ENCODE data around the gene NR3C1. TPM values are rescaled to one million over a fixed set of nuclear protein-coding genes. Genes with fewer than 3 reads are reported as not detected.

The NR3C1 gene
- total and polyA plus RNA-seq, 4 donors, result 16.0 to 105 (median 39.0) TPM

DNA sequence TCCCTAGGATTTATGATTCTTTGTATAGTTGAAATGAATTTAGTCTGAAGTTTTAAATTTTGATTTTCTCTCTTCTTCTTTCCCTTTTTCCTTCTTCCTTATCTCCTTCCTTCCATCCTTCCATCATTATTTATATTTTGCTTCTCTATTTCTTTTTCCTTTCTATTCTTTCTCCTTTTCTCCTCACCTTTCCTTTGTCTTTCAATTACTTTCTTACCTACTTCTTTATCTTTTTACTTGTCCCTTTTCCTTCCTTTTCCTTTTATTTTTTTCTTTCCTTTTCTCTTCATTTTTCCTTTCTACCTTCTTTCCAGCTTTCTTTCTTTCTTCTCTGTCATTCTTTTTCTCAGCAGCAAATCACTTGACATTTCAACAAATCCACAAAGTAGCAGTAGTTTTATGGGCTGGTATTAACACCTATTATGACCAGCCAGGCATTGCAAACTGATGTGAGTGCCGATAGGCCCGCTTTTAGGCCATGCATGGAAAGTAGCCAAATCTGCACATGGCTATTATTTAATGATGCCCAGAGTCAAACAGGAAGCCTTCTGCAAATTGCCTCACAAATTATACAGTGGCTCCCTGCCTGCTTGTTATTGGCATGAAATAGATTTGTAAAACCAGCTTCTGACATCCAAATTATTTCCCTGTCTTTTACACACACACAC is 37.1 kb upstream of the NR3C1 start:
- no peaks in the 10 kb centered on the region for H3K9me3 ChIP-seq (ENCODE audit: control insufficient read depth, low read length)
- no peaks in the 10 kb centered on the region for H3K27me3 ChIP-seq (ENCODE audit: control insufficient read depth in 1 of 2, insufficient read depth in 2 of 2, low read length in 1 of 2)
- DNase-seq, result no peak
- no peak for ATAC-seq (ENCODE audit: low FRiP score)
- intact Hi-C loops (cut with DNase I), result no loop called here
- H3K4me1 ChIP-seq (ENCODE audit: control insufficient read depth in 1 of 2, insufficient read depth in 2 of 2, low read length in 2 of 2), result no peaks in the 10 kb centered on the region
- no peak overlapping the region for H3K4me3 ChIP-seq (ENCODE audit: low read length in 2 of 2)
- 75 to 76% methylated on average over 2 of the region's 2 CpGs for WGBS, 2 donors
- H3K36me3 ChIP-seq (ENCODE audit: control insufficient read depth in 1 of 2, insufficient read depth in 2 of 2, low read length in 1 of 2), result no peaks in the 10 kb centered on the region
- H3K27ac ChIP-seq (ENCODE audit: low read depth in 1 of 2, low read length in 2 of 2), result no peak overlapping the region

GRCh38 chr5:143437666-143438273 is 34.3 kb upstream of the NR3C1 start:
- no peaks in the 10 kb centered on the region for H3K9me3 ChIP-seq (ENCODE audit: control insufficient read depth, low read length)
- no peaks in the 10 kb centered on the region for H3K27me3 ChIP-seq (ENCODE audit: control insufficient read depth in 1 of 2, insufficient read depth in 2 of 2, low read length in 1 of 2)
- H3K4me3 ChIP-seq (ENCODE audit: low read length in 2 of 2), result no peak overlapping the region
- no peaks in the 10 kb centered on the region for H3K36me3 ChIP-seq (ENCODE audit: control insufficient read depth in 1 of 2, insufficient read depth in 2 of 2, low read length in 1 of 2)
- no peak for ATAC-seq (ENCODE audit: low FRiP score)
- no peak overlapping the region for H3K27ac ChIP-seq (ENCODE audit: low read depth in 1 of 2, low read length in 2 of 2)
- intact Hi-C loops (cut with DNase I), result no loop called here
- DNase-seq, result no peak
- 84 to 86% methylated on average over 4 of the region's 4 CpGs for WGBS, 2 donors
- no peaks in the 10 kb centered on the region for H3K4me1 ChIP-seq (ENCODE audit: control insufficient read depth in 1 of 2, insufficient read depth in 2 of 2, low read length in 2 of 2)

GRCh38 chr5:143436871-143437270 is 33.4 kb upstream of the NR3C1 start:
- Histone ChIP-seq H3K27me3 (ENCODE audit: control insufficient read depth in 1 of 2, insufficient read depth in 2 of 2, low read length in 1 of 2) (no peaks in the 10 kb centered on the region), H3K4me3 (ENCODE audit: low read length in 2 of 2) (no peak overlapping the region), H3K27ac (ENCODE audit: low read depth in 1 of 2, low read length in 2 of 2) (no peak overlapping the region), H3K9me3 (ENCODE audit: control insufficient read depth, low read length) (no peaks in the 10 kb centered on the region), H3K36me3 (ENCODE audit: control insufficient read depth in 1 of 2, insufficient read depth in 2 of 2, low read length in 1 of 2) (no peaks in the 10 kb centered on the region), H3K4me1 (ENCODE audit: control insufficient read depth in 1 of 2, insufficient read depth in 2 of 2, low read length in 2 of 2) (no peaks in the 10 kb centered on the region)
- ATAC-seq (ENCODE audit: low FRiP score) (no peak), DNase-seq (no peak)
- intact Hi-C loops (cut with DNase I), result no loop called here
- 80 to 87% methylated on average over 2 of the region's 2 CpGs for WGBS, 2 donors

GRCh38 chr5:143435210-143435657 is 31.7 kb upstream of the NR3C1 start:
- Histone ChIP-seq H3K9me3 (ENCODE audit: control insufficient read depth, low read length) (no peaks in the 10 kb centered on the region), H3K27me3 (ENCODE audit: control insufficient read depth in 1 of 2, insufficient read depth in 2 of 2, low read length in 1 of 2) (no peaks in the 10 kb centered on the region), H3K27ac (ENCODE audit: low read depth in 1 of 2, low read length in 2 of 2) (no peak overlapping the region), H3K4me3 (ENCODE audit: low read length in 2 of 2) (no peak overlapping the region), H3K4me1 (ENCODE audit: control insufficient read depth in 1 of 2, insufficient read depth in 2 of 2, low read length in 2 of 2) (no peaks in the 10 kb centered on the region), H3K36me3 (ENCODE audit: control insufficient read depth in 1 of 2, insufficient read depth in 2 of 2, low read length in 1 of 2) (no peaks in the 10 kb centered on the region)
- DNase-seq, result no peak
- intact Hi-C loops (cut with DNase I), result no loop called here
- 82 to 86% methylated on average over 6 of the region's 6 CpGs for WGBS, 2 donors
- ATAC-seq (ENCODE audit: low FRiP score), result peak; percentile 46

- Histone ChIP-seq H3K4me3 (ENCODE audit: low read length in 2 of 2) (no peak overlapping the region), H3K27ac (ENCODE audit: low read depth in 1 of 2, low read length in 2 of 2) (no peak overlapping the region), H3K36me3 (ENCODE audit: control insufficient read depth in 1 of 2, insufficient read depth in 2 of 2, low read length in 1 of 2) (no peaks in the 10 kb centered on the region), H3K9me3 (ENCODE audit: control insufficient read depth, low read length) (no peaks in the 10 kb centered on the region), H3K4me1 (ENCODE audit: control insufficient read depth in 1 of 2, insufficient read depth in 2 of 2, low read length in 2 of 2) (no peaks in the 10 kb centered on the region), H3K27me3 (ENCODE audit: control insufficient read depth in 1 of 2, insufficient read depth in 2 of 2, low read length in 1 of 2) (no peaks in the 10 kb centered on the region)
- ATAC-seq (ENCODE audit: low FRiP score), result peak; percentile 19
- 76 to 78% methylated on average over 7 of the region's 7 CpGs for WGBS, 2 donors
- no peak for DNase-seq
- intact Hi-C loops (cut with DNase I), result no loop called here
Observed at GRCh38 chr5:143434261-143435209, 31.0 kb upstream of the NR3C1 start.

- WGBS, 2 donors, result 98% methylated on average over 2 of the region's 2 CpGs
- Histone ChIP-seq H3K27me3 (ENCODE audit: control insufficient read depth in 1 of 2, insufficient read depth in 2 of 2, low read length in 1 of 2) (no peaks in the 10 kb centered on the region), H3K9me3 (ENCODE audit: control insufficient read depth, low read length) (no peaks in the 10 kb centered on the region), H3K36me3 (ENCODE audit: control insufficient read depth in 1 of 2, insufficient read depth in 2 of 2, low read length in 1 of 2) (no peaks in the 10 kb centered on the region), H3K27ac (ENCODE audit: low read depth in 1 of 2, low read length in 2 of 2) (no peak overlapping the region), H3K4me1 (ENCODE audit: control insufficient read depth in 1 of 2, insufficient read depth in 2 of 2, low read length in 2 of 2) (no peaks in the 10 kb centered on the region), H3K4me3 (ENCODE audit: low read length in 2 of 2) (no peak overlapping the region)
- DNase-seq, result no peak
- intact Hi-C loops (cut with DNase I), result no loop called here
- no peak for ATAC-seq (ENCODE audit: low FRiP score)
Observed at GRCh38 chr5:143433670-143434069, 30.2 kb upstream of the NR3C1 start.

GRCh38 chr5:143432658-143433239 is 29.3 kb upstream of the NR3C1 start:
- intact Hi-C loops (cut with DNase I), result no loop called here
- no peaks in the 10 kb centered on the region for H3K36me3 ChIP-seq (ENCODE audit: control insufficient read depth in 1 of 2, insufficient read depth in 2 of 2, low read length in 1 of 2)
- no peak overlapping the region for H3K27ac ChIP-seq (ENCODE audit: low read depth in 1 of 2, low read length in 2 of 2)
- ATAC-seq (ENCODE audit: low FRiP score) (no peak), DNase-seq (no peak)
- H3K4me1 ChIP-seq (ENCODE audit: control insufficient read depth in 1 of 2, insufficient read depth in 2 of 2, low read length in 2 of 2), result no peaks in the 10 kb centered on the region
- no peaks in the 10 kb centered on the region for H3K27me3 ChIP-seq (ENCODE audit: control insufficient read depth in 1 of 2, insufficient read depth in 2 of 2, low read length in 1 of 2)
- no peak overlapping the region for H3K4me3 ChIP-seq (ENCODE audit: low read length in 2 of 2)
- H3K9me3 ChIP-seq (ENCODE audit: control insufficient read depth, low read length), result no peaks in the 10 kb centered on the region
- WGBS, 2 donors, result 87 to 89% methylated on average over 7 of the region's 7 CpGs

DNA sequence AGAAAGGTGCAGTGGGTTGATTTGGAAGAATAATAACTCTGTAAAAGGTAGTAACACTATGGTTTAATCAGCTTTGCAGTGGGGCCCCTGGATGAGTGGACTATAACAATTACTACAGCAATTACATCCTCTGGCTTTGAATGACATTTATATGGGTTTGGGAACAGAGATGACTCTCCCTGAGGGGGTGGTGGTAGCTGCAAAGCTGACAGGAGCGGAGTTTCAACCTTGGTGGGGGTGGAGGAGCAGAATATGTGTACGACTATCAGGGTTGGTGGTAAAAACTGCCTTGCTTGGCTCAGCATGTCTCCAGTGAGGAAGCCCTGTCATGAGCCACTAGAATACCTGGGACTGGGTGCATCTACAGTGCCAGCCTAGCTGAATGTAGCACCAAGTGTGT is 28.3 kb upstream of the NR3C1 start:
- intact Hi-C loops (cut with DNase I), result no loop called here
- 89 to 93% methylated on average over 2 of the region's 2 CpGs for WGBS, 2 donors
- Histone ChIP-seq H3K27ac (ENCODE audit: low read depth in 1 of 2, low read length in 2 of 2) (no peak overlapping the region), H3K9me3 (ENCODE audit: control insufficient read depth, low read length) (no peaks in the 10 kb centered on the region), H3K4me3 (ENCODE audit: low read length in 2 of 2) (no peak overlapping the region), H3K4me1 (ENCODE audit: control insufficient read depth in 1 of 2, insufficient read depth in 2 of 2, low read length in 2 of 2) (no peaks in the 10 kb centered on the region), H3K36me3 (ENCODE audit: control insufficient read depth in 1 of 2, insufficient read depth in 2 of 2, low read length in 1 of 2) (no peaks in the 10 kb centered on the region), H3K27me3 (ENCODE audit: control insufficient read depth in 1 of 2, insufficient read depth in 2 of 2, low read length in 1 of 2) (no peaks in the 10 kb centered on the region)
- DNase-seq (no peak), ATAC-seq (ENCODE audit: low FRiP score) (no peak)

Measured in aorta (tissue), 5 donors.